ENCODE data around the gene UCHL3. TPM values are rescaled to one million over a fixed set of nuclear protein-coding genes. Genes with fewer than 3 reads are reported as not detected.

Gene UCHL3
- polyA plus RNA-seq, 2 of the 4 experiments (the other 2 are of a cell fraction) = 46.6 to 60.7 TPM

- ATAC-seq (no peak), DNase-seq (ENCODE audit: low read depth in 1 of 2, low spot score in 1 of 2) (no peak), FAIRE-seq (no peak)
- ChIA-PET CTCF (interaction anchor here (1.1 to 2.2 kb wide), 2 partner anchors 59 to 169 kb away, joined by 3 to 8 read pairs; partner anchors contain the start of gene TBC1D4), POLR2A (no interaction called here)
- Histone ChIP-seq H3K4me3 (no peak overlapping the region), H3K4me2 (no peak overlapping the region), H3K4me1 (peaks cover 11% of the 10 kb centered on the region), H3K9me3 (peaks cover 2% of the 10 kb centered on the region; the same call in 1 of the 3 replicates), H3K27ac (no peak overlapping the region)
- TF ChIP-seq GATA3 (IDR thresholded peaks at IDR 0.05; ENCODE audit: borderline replicate concordance) = no peak
- 75% methylated on average over 4 of the region's 4 CpGs for WGBS (ENCODE audit: missing lambda C conversion rate)
Observed at GRCh38 chr13:75541287-75541686, 8.3 kb upstream of the UCHL3 start.

GRCh38 chr13:75541961-75542360 lies 7.6 kb upstream of the UCHL3 start:
- FAIRE-seq = no peak
- 100% methylated on average over 1 of the region's 1 CpG for WGBS (ENCODE audit: missing lambda C conversion rate)

More at GRCh38 chr13:75541961-75542360, 7.6 kb upstream of the UCHL3 start:
- Histone ChIP-seq H3K4me1 (0 out of 3 replicates have a peak, but pooled peaks cover 5% of the 10 kb centered on the region), H3K9me3 (peaks cover 2% of the 10 kb centered on the region; the same call in 1 of the 3 replicates), H3K4me3 (no peak overlapping the region), H3K4me2 (no peak overlapping the region), H3K27ac (no peak overlapping the region)
- TF ChIP-seq CHD4 (IDR thresholded peaks at IDR 0.05; ENCODE audit: borderline replicate concordance) (no peak), TFCP2L1 (CRISPR knock-in tag; IDR thresholded peaks at IDR 0.05) (no peak), ESRRA (IDR thresholded peaks at IDR 0.05; ENCODE audit: borderline replicate concordance, low read length) (no peak), TP53 (CRISPR knock-in tag; IDR thresholded peaks at IDR 0.05) (no peak), FOSB (CRISPR knock-in tag; IDR thresholded peaks at IDR 0.05) (no peak), ZFP36 (IDR thresholded peaks at IDR 0.05; ENCODE audit: borderline replicate concordance, partially characterized antibody) (no peak), CTCF (IDR thresholded peaks at IDR 0.05) (no peak), HDAC2 (IDR thresholded peaks at IDR 0.05) (no peak), SMC3 (IDR thresholded peaks at IDR 0.05) (no peak), POLR2A (IDR thresholded peaks at IDR 0.05; ENCODE audit: low read length) (no peak), HOXA7 (CRISPR knock-in tag; IDR thresholded peaks at IDR 0.05) (no peak), HEYL (CRISPR knock-in tag; IDR thresholded peaks at IDR 0.05) (no peak), KDM5A (IDR thresholded peaks at IDR 0.05) (no peak), CBX2 (IDR thresholded peaks at IDR 0.05; ENCODE audit: borderline replicate concordance, low read depth) (no peak), REST (IDR thresholded peaks at IDR 0.05) (no peak), MAZ (IDR thresholded peaks at IDR 0.05; ENCODE audit: borderline replicate concordance, low read depth, low read length) (no peak)
- CTCF ChIA-PET = no interaction called here
- no peak for ATAC-seq
- no peak for DNase-seq (ENCODE audit: low read depth in 1 of 2, low spot score in 1 of 2)
- POLR2A ChIA-PET = no interaction called here

All from A549 (cell line).